C4-2B (cell line): ENCODE measurements around the gene ZBTB25.

Experiments used
- H3K27ac ChIP-seq: fragments of 450-650 bp; 2 replicates; pipeline ENCODE4 v1.5.1; 2017
- ZFX ChIP-seq: fragments of 450-650 bp; IDR thresholded peaks from 2 replicates; pipeline ENCODE4 v1.6.1; 2017
- TF ChIP-seq, protein P1 (sequence below): fragments of 450-650 bp; conservative IDR thresholded peaks from 2 replicates; pipeline ENCODE4 v1.5.1; 2017; ENCODE audit warnings: mild to moderate bottlenecking

The ZBTB25 gene

DNA sequence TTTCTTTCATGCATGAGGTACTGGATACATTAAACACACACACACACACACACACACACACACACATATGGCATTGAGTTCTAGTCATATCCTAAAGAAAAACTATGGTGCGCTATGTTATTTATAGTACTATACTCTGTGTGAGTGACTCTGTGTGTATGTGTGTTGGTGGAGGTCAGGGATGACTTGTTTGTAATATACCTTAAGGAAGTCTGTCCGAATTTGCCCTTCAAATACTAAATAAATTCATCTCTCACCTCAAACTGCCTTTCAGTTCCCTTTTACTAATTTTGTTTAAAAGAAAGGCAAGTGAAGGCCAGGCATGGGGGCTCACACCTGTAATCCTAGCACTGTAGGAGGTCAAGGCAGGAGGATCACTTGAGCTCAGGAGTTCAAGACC, 40.4 kb downstream of the ZBTB25 start:
- H3K27ac ChIP-seq = no peak overlapping the region
- TF ChIP-seq, protein P1, sequence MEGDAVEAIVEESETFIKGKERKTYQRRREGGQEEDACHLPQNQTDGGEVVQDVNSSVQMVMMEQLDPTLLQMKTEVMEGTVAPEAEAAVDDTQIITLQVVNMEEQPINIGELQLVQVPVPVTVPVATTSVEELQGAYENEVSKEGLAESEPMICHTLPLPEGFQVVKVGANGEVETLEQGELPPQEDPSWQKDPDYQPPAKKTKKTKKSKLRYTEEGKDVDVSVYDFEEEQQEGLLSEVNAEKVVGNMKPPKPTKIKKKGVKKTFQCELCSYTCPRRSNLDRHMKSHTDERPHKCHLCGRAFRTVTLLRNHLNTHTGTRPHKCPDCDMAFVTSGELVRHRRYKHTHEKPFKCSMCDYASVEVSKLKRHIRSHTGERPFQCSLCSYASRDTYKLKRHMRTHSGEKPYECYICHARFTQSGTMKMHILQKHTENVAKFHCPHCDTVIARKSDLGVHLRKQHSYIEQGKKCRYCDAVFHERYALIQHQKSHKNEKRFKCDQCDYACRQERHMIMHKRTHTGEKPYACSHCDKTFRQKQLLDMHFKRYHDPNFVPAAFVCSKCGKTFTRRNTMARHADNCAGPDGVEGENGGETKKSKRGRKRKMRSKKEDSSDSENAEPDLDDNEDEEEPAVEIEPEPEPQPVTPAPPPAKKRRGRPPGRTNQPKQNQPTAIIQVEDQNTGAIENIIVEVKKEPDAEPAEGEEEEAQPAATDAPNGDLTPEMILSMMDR = no peak
- no peak for TF ChIP-seq ZFX

DNA sequence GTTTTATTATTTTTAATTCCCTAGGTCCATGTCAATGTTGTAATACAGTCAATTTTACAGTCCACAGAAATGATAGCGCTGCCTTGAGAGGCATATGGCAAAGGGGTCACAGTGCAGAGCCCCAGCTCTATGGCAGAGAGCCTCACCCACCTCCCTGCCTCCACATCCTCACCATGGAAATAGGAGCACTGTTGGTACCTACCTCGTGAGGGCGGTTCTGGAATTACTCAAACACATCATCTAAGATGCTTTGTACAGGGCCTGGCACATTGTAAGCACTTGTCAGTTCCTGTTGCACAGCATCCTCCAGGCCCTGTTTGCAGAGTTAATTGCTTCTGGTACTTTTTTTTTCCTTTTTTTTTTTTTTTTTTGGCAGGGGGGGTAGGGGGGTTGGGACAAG, 42.4 kb downstream of the ZBTB25 start:
- H3K27ac ChIP-seq = no peak overlapping the region
- TF ChIP-seq, protein P1 = no peak

DNA sequence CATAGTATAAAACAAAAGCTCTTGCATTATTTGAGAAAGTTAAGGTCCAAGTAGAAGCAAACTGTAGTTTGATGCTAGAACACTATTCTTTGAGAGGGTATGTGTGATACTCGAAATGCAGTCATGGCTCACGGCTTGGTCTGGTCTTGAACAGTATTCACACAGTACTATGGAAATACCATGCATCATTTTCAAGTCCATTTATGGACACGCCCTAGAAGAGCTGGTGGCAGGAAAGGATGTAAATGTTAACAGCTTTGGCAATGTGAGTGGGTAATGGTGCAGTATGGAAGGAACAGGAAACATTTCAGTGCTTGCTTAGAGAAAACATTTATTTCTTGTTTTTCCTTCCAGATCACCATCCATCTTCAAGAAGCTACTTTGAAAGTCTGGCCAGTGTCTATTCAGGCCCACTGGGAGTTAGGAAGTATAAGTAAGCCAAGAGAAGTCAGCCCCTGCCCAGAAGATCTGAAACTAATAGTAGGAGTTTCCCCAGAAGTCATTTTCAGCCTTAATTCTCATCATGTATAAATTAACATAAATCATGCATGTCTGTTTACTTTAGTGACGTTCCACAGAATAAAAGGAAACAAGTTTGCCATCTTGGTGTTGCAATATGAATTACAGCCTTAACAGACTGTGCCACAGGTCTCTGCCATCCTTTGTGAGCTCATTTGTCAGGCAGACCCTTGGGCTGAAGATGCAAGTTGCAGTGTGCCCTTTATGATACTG, 44.1 kb downstream of the ZBTB25 start:
- no peak for TF ChIP-seq ZFX
- TF ChIP-seq, protein P1 = no peak
- no peak overlapping the region for H3K27ac ChIP-seq

DNA sequence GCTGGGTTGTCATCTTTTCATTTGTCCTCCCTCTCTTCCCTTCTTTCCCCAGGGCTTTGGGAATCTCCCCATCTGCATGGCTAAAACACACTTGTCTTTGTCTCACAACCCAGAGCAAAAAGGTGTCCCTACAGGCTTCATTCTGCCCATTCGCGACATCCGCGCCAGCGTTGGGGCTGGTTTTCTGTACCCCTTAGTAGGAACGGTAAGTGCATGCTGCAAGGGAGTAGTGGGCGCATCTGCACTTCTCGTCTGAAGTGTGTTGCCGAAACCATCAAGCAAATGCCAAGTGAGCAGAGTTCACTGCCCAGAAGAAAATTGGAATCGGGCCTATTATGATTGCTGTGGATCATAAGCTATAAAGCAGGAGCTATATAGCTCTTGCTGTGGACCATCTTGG, 49.0 kb downstream of the ZBTB25 start:
- H3K27ac ChIP-seq = no peak overlapping the region
- TF ChIP-seq, protein P1 = no peak
- no peak for TF ChIP-seq ZFX

DNA sequence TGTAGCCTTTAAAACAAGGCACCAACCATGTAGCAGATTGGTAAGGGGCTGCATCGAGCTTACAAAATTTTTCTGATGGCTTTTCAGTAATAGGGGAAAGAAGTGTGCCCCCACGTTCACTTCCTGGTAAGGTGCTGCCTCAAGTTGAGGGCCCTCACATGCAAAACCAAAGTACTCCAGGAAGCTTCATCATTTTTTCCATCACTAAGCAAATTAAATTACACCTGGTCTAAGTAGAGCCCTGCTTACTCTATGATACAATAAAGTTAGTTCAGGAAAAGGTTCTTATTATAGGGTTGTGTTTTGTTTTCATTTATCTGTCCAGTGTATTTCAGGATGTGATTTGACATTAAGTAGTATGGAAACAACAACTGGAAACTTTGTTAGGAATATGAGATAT, 53.4 kb downstream of the ZBTB25 start:
- no peak overlapping the region for H3K27ac ChIP-seq
- TF ChIP-seq, protein P1 = no peak
- TF ChIP-seq ZFX = no peak

- no peak overlapping the region for H3K27ac ChIP-seq
- TF ChIP-seq ZFX = no peak
- TF ChIP-seq, protein P1 = no peak
These were observed 55.6 kb downstream of the ZBTB25 start for GRCh38 chr14:64447876-64448670.

DNA sequence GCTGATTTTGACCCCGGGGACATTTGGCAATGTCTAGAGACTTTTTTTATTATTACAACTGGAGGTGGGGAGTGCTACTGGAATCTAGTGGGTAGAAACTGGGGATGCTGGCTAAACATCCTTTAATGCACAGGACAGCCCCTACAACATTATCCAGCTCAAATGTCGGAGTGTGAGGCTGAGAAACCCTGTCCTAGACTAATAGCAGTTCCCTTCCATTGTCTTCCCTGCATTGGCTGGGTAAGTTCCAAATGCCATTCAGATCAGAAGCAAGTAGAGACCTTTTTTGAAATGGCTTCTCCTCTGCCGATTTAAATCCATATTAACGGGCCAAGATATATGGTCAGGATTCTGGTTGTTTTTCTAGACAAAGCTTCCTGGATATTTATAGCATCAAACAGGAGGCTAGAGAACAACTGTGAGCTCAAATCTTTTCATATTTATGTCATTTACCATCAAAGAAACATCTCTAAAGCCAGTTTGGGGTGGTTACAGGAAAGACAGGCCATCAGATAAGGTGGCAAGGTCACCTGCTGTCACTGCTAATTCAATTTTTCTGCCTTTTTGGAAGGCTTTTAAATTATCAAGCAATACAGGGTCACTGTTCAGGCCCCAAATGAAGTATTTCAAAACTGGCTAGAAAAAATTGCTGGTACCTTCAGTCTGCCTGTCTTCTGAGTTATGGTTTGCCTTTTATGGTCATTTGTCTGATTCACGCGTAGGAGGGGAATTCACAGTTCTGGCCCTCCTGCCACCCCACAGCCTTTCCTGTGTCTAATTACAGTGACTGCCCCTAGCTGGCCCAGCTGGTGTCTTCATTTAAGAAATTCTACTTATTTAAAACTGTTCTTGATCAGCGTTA, 58.4 kb downstream of the ZBTB25 start:
- no peak overlapping the region for H3K27ac ChIP-seq
- TF ChIP-seq ZFX = no peak
- TF ChIP-seq, protein P1 = no peak
